ENCODE data around the gene MARCHF5.

Gene MARCHF5, protein sequence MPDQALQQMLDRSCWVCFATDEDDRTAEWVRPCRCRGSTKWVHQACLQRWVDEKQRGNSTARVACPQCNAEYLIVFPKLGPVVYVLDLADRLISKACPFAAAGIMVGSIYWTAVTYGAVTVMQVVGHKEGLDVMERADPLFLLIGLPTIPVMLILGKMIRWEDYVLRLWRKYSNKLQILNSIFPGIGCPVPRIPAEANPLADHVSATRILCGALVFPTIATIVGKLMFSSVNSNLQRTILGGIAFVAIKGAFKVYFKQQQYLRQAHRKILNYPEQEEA

DNA sequence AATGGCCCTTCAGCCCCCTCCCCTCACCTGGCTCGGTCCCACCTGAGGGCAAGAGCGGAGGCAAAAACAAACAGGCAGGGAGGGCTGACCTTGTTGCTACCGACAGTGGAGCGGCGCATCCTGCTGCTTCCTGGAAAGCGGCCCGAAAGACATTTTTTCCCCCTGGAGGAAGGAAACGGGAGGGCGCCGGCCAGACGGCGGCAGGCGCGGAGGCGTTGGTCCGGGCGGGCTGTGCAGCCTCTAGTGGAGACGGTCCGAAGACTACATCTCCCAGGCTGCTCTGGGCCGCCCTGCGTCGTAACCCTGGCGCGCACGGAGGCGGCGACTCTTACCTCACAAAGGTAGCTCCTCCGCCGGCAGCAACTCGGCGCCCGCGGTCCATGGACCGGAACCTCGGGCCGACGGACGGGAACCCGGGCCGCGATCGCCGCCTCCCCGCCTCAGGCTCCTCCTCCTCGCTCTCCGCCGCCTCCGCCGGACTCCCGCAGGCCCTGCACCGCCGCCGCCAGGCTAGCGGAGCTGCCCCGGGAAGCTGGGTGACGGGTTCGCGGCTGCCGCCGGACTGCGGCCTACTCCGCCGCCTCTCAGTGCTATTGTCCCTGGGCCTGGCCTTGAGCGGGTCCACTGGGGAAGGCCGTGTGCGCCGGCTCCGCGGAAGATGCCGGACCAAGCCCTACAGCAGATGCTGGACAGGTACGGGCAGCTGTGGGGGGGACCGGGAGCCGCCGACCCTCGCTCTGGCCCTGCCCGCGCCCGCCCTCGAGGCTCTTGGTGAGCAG is at the start of gene MARCHF5, which contains the start of gene CPEB3:
TSS of gene MARCHF5 (plus strand) at position 331 of the 779 bp plus-strand sequence. CDS start at position 659, 328 bp downstream.
TSS of gene CPEB3 (minus strand) at position 242 of the 779 bp plus-strand sequence. CDS start 50,728 bp downstream, outside the sequence.
- peak; percentile 90 to 96 for DNase-seq
- Mint-ChIP-seq H3K9me3 (no peaks in the 10 kb centered on the region), H3K4me3 (peak within 1 kb of the TSS; percentile 92 to 95), H3K27ac (peak within 1 kb of the TSS; percentile 90 to 97), H3K27me3 (no peaks in the 10 kb centered on the region), H3K4me1 (peaks cover 24% of the 10 kb centered on the region)
- peak; percentile 99 for ATAC-seq

- DNase-seq (no peak), ATAC-seq (no peak)
- peaks cover 20% of the 10 kb centered on the region for H3K27me3 Mint-ChIP-seq
- H3K9me3 Mint-ChIP-seq: no peaks in the 10 kb centered on the region
- peak overlapping the region in 1 of 2 donors; percentile 75 for H3K4me3 Mint-ChIP-seq
- H3K4me1 Mint-ChIP-seq: peaks cover 36% of the 10 kb centered on the region
- H3K27ac Mint-ChIP-seq: no peak overlapping the region
These were observed 49.5 kb upstream of the MARCHF5 start for GRCh38 chr10:92241501-92241900.

DNA sequence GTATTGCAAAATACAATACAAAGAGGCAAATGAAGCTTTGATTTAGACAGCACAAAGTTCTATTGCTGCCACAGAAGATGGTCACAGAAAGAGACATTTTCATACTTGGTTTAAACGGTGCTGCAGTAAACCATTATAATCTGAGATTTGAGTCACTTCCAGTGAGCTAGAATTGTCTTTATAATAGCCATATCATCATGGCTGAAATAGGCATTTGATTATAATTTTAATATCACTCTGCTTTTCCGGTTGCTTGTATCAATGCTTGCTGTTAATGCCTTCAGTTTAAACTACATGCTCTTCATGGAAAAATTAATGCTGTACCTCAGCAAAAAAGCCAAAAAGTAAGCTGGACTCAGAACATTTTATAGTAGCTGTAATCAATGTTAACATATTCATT is 48.6 kb upstream of the MARCHF5 start:
- Mint-ChIP-seq H3K27me3 (peaks cover 20% of the 10 kb centered on the region), H3K4me1 (peaks cover 36% of the 10 kb centered on the region), H3K9me3 (no peaks in the 10 kb centered on the region), H3K27ac (no peak overlapping the region), H3K4me3 (peak overlapping the region in 1 of 2 donors; percentile 33)
- no peak for ATAC-seq
- DNase-seq: no peak

DNA sequence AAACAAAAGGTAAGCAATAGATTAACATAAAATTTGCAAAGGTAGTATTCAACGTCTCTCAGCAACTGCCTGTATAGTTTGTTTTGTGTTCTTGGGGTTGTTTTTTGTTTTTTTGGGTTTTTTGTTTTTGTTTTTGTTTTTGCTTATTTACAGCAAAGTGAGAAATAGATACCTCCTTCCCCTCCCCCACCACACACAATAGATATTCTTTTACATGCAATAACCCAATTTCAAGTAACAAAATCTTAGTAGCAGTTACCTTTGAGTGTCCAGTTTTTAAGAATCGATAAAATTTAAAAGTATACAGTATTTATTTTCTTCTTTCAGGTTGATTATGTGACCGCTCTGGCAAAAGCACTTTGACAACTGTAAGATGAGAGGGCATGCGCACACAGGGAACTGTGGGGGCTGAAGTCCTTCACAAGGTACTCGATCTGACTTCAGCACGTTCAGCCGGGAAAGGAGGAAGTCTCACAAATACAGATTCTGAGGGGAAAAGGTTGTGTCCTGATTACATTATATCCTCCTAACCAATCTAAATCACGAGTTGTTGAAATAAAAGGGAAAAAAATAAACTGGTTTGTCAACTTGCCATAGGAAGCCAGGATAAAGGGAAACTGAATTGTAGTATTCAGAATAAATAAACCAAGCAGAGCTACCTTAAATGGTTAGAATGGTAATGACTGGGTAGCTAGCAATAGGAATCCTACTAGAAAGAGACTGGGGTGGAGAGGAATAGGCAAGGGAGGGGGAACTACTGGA is 47.9 kb upstream of the MARCHF5 start:
- Mint-ChIP-seq H3K27ac (no peak overlapping the region), H3K9me3 (no peaks in the 10 kb centered on the region)
- no peak for ATAC-seq

DNA sequence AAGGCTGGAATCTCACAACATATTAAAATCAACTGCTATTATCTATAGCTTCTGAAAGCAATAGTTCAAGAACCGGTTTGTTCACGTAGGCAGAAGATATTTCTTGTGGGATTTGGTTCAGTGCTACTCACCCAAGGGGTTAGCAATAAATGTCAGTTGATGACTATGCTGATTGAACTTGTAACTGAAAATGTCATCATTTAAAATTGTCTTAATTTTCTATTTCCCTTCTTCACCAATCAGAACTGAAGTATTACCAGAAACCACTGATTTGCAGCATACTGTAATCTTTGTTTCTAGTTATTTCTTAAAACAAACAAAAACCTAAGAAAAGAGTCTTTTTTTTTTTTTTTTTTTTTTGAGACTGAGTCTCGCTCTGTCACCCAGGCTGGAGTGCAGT is 46.2 kb upstream of the MARCHF5 start:
- Mint-ChIP-seq H3K27me3 (peaks cover 8% of the 10 kb centered on the region), H3K4me1 (peaks cover 21% of the 10 kb centered on the region), H3K9me3 (no peaks in the 10 kb centered on the region), H3K27ac (no peak overlapping the region), H3K4me3 (no peak overlapping the region)
- DNase-seq (no peak), ATAC-seq (no peak)

More for the DNA sequence above, 47.9 kb upstream of the MARCHF5 start:
- H3K27me3 Mint-ChIP-seq: peaks cover 20% of the 10 kb centered on the region
- H3K4me1 Mint-ChIP-seq: peaks cover 34% of the 10 kb centered on the region
- no peak for DNase-seq
- peak overlapping the region; percentile 67 to 76 for H3K4me3 Mint-ChIP-seq

DNA sequence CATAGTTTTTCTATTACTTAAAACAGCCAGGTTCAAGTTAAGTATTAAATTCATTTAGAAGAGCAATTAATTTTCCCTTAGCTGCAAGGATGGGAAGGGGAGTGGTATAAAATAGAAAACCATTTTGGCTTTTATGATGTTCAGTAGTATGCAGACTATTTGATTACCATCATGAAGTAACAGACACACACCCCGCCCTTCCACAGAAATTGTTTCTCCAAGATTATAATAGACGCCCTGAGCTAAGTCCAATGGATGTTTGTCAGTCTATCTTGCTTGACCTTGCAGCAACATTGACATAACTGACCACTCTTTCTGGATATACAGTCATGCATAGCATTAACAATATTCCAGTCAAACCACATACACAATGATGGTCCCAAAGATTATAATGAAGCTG is 42.4 kb upstream of the MARCHF5 start:
- H3K9me3 Mint-ChIP-seq: no peaks in the 10 kb centered on the region
- no peak overlapping the region for H3K4me3 Mint-ChIP-seq
- H3K27ac Mint-ChIP-seq: no peak overlapping the region
- H3K4me1 Mint-ChIP-seq: peaks cover 11% of the 10 kb centered on the region
- ATAC-seq: no peak
- no peaks in the 10 kb centered on the region for H3K27me3 Mint-ChIP-seq
- DNase-seq: no peak

DNA sequence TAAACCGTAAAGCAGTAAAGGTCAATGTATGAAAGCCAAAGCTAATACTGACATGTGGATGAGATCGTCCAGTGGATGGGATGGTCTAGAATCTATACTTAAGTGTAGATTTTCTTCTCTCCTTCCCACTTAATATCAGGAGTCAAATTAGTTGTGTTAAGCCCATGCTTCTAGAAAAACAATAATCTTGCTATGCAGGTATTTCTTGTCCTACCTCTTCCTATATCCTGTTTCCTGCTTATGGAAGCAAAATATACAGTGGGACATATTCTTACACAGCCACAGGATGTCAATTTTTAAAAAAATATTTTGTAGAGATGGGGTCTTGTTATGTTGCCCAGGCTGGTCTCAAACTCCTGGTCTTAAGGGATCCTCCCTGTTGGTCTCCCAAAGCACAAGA is 27.6 kb upstream of the MARCHF5 start:
- H3K27ac Mint-ChIP-seq: no peak overlapping the region
- DNase-seq (no peak), ATAC-seq (no peak)
- H3K4me1 Mint-ChIP-seq: peaks cover 27% of the 10 kb centered on the region
- no peak overlapping the region for H3K4me3 Mint-ChIP-seq
- no peaks in the 10 kb centered on the region for H3K9me3 Mint-ChIP-seq
- no peaks in the 10 kb centered on the region for H3K27me3 Mint-ChIP-seq

DNA sequence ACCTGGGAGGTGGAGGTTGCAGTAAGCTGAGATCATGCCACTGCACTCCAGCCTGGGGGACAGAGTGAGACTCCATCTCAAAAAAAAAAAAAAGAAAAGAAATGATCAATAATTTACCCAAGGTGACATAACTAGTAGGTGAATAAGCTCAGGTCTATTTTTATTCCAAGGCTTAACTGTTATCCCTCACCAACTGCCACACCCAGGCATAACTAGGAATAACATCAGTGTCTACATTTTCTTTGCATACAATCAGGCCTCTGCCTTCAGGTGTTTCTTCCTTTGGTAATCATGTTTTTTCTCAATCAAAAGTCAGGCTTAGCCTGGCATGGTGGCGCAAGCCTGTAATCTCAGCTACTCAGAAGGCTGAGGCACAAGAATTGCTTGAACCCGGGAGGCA is 26.7 kb upstream of the MARCHF5 start:
- H3K9me3 Mint-ChIP-seq: no peaks in the 10 kb centered on the region
- H3K4me3 Mint-ChIP-seq: no peak overlapping the region
- ATAC-seq (no peak), DNase-seq (no peak)
- peaks cover 27% of the 10 kb centered on the region for H3K4me1 Mint-ChIP-seq
- H3K27me3 Mint-ChIP-seq: no peaks in the 10 kb centered on the region
- no peak overlapping the region for H3K27ac Mint-ChIP-seq

DNA sequence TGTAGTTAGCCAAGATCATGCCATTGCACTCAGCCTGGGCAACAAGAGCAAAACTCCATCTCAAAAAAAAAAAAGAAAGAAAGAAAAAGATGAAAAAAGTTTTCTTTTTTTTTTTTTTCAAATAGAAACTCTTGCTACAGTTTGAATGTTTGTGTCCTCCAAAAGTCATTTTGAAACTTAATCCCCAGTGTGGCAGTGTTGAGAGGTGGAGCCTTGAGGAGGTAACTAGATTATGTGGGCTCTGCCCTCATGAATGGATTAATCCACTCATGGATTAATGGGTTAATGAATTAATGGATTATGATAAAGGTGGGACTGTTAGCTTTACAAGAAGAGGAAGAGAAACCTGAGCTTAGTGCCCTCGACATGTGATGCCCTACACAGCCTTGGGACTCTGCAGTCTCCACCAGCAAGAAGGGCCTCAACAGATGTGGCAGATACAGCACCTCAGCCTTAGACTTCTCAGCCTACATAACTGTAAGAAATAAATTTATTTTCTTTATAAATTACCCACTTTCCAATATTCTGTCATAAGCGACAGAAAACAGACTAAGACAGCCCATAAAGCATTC is 25.2 kb upstream of the MARCHF5 start:
- peaks cover 27% of the 10 kb centered on the region for H3K4me1 Mint-ChIP-seq
- no peak overlapping the region for H3K4me3 Mint-ChIP-seq
- no peak overlapping the region for H3K27ac Mint-ChIP-seq
- no peaks in the 10 kb centered on the region for H3K9me3 Mint-ChIP-seq
- ATAC-seq (no peak), DNase-seq (no peak)
- H3K27me3 Mint-ChIP-seq: no peaks in the 10 kb centered on the region

DNA sequence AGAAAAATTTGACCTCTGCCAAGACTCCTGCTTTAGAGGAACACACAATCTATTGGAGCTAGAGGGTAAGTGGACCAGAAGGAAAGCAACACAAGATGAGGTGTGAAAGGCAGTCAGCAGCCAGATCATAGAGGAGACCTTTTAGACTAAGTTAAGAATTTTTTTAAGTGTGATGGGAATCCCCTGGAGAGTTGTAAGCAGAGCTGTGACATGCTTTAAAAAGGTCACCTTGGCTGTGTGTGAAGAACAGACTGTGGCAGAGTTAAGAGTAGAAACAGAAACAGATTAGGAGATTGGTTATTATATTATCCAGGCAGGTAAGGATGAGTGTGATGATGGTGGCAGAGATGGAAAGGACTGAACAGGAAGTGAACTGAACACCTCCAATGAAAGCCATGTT is 23.6 kb upstream of the MARCHF5 start:
- ATAC-seq: peak; percentile 71
- Mint-ChIP-seq H3K27ac (no peak overlapping the region), H3K27me3 (no peaks in the 10 kb centered on the region), H3K4me1 (peaks cover 27% of the 10 kb centered on the region), H3K9me3 (no peaks in the 10 kb centered on the region), H3K4me3 (peak overlapping the region in 1 of 2 donors; percentile 2)
- DNase-seq: no peak

- DNase-seq: no peak
- Mint-ChIP-seq H3K4me1 (peaks cover 27% of the 10 kb centered on the region), H3K9me3 (no peaks in the 10 kb centered on the region), H3K4me3 (no peak overlapping the region), H3K27me3 (no peaks in the 10 kb centered on the region), H3K27ac (peak overlapping the region in 1 of 2 donors; percentile 3)
- ATAC-seq: no peak
These were observed 22.2 kb upstream of the MARCHF5 start for GRCh38 chr10:92268748-92269147.

- Mint-ChIP-seq H3K4me1 (no peaks in the 10 kb centered on the region), H3K27me3 (no peaks in the 10 kb centered on the region), H3K9me3 (no peaks in the 10 kb centered on the region), H3K27ac (no peak overlapping the region), H3K4me3 (no peak overlapping the region)
- DNase-seq (no peak), ATAC-seq (no peak)
These were observed 16.9 kb upstream of the MARCHF5 start for GRCh38 chr10:92274071-92274470.

- Mint-ChIP-seq H3K9me3 (no peaks in the 10 kb centered on the region), H3K27ac (no peak overlapping the region), H3K4me3 (no peak overlapping the region), H3K27me3 (no peaks in the 10 kb centered on the region), H3K4me1 (peaks cover 2% of the 10 kb centered on the region)
- ATAC-seq: no peak
- DNase-seq: no peak
These were observed 11.8 kb upstream of the MARCHF5 start for GRCh38 chr10:92278996-92279696.

DNA sequence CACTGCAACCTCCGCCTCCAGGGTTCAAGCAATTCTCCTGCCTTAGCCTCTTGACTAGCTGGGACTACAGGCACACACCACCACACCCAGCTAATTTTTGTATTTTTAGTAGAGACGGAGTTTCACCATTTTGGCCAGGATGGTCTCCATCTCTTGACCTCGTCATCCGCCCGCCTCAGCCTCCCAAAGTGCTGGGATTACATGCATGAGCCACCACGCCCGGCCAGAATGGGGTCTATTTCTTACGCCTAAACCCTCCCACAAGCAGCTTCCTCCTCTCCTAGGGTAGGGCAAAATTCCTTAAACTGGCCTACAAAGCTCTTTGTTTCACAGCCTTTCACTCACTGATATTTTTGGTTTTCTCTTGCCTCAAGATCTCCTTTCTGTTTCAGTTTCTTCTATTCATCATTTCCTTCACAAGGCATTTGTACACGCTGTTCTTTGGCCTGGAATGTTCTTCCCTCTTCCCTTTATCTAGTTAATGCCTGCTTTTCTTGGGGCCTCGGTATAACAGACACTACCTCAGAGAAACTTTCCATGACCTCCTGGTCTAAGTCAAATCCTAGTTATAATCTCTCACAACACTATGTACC is 6.8 kb upstream of the MARCHF5 start:
- Mint-ChIP-seq H3K4me1 (peaks cover 20% of the 10 kb centered on the region), H3K27me3 (no peaks in the 10 kb centered on the region), H3K4me3 (peak overlapping the region; percentile 27 to 41), H3K27ac (peak overlapping the region in 1 of 2 donors; percentile 83), H3K9me3 (no peaks in the 10 kb centered on the region)
- DNase-seq (no peak), ATAC-seq (no peak)
